GM04503 (cell line): ENCODE measurements around the gene LYVE1.

Experiments
- DNase-seq: peaks from one replicate; pipeline ENCODE4 v3.0.0-alpha.2; 2012; ENCODE audit warnings: low read depth

The LYVE1 gene

DNA sequence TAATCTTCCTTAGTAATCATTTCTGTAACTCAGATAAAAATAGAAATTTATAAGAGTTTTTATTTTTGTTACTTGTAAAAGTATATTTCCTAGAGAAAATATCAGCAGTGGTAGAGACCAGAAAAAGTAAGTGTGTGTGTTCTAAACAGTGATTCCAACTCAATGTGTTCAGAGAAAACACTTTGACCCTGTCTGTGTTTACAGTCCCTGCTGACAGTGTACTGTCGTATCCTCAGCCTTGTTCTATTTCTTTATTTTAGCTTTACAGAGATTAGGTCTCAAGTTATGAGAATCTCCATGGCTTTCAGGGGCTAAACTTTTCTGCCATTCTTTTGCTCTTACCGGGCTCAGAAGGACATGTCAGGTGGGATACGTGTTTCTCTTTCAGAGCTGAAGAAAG lies 10.2 kb downstream of the LYVE1 start:
- no peak for DNase-seq

DNA sequence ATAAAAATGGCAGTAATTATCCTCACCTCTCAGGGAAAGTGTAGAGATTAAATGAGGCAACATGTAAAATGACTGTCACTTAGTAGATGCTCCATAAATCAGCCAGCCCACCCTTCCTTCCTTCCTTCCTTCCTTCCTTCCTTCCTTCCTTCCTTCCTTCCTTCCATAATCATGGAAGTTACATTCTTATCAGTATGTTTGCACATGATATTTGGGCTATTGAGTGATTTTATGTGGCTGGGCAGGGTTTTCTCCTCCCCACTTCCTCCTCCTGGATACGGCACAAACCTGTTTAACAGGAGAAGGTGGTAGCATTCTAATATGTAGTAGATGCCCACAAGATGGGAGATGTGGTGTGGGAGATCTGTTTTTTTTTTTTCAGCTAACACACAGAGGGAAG lies 11.9 kb downstream of the LYVE1 start:
- no peak for DNase-seq

DNA sequence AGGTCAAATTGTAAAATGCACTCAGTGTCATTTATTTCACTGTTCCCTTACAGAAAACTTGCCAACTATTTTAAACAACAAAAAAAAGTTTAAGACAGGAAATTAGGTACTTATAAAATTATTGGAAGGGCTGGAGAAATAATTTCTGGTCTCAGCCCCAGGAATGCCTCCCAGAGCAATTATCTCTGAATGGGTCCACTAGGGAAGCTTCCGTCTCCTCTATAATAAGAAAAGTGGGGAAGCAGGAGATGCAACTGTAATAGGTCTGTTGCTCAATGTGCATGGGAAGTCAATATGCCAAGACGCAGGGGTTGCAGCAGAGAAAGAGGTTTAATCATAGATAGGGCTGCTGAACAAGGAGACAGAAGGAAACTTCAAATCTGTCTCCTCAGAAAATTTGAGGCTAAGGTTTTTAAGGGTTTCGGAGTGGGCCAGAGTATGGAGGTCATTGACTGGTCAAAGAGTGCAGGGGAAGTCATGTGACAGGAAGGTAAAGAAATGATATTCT lies 16.6 kb downstream of the LYVE1 start:
- no peak for DNase-seq

GRCh38 chr11:10551290-10551592 lies 17.2 kb downstream of the LYVE1 start:
- DNase-seq: no peak

DNA sequence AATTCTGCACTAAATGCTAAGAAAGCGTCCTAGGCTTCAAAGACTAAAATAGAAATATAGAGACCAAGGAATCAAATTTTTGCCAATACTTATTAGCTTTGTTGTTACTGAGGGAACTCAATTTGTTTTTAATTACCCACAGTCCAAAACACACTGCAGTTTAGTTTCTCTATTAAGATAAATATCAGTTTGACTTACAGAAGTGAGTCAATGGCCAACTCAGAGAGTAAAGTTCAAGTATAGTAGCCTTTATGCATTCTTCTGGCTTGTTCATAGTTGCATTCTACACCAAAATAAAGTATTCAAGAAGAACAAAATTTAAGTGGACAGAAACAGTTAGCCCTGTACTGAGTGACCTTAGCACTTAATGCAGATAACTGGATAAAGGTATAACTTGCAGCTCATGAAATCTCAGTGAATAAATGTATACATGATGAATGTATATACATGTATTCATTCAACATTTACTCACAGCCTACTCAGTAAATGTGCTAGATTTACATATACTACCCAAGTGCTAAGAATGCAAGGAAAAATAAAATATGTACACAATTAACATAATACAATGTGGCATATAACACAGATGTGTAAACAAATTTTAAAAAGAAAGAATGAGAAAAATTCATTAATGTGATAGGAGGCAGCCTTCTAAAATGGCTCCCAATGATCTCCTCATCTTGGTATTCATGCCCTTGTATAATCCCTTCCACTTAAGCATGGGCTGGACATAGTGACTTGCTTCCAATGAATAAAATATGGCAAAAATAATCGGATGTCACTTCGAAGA lies 17.8 kb downstream of the LYVE1 start:
- no peak for DNase-seq

GRCh38 chr11:10544491-10545465 lies 23.7 kb downstream of the LYVE1 start:
- DNase-seq: no peak

DNA sequence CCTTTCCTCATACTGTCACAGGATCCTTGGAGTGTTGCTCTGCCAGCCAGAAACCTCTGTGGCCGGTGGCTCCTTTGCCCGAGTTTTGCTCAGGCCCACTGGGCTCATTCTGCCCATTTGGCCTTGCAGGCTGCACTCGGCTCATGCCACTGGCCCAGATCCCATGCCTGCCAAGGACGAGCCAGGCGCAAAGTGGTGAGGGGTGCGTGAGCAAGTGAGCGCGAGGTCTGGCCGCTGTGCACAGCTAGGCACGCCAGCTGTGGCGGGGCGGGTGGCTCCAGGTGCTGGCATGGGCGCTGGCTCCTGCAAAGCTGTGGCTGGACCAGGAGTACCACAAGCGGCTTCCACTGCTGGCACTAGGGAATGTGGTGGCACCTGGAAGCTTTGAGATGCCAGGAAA lies 24.7 kb downstream of the LYVE1 start:
- no peak for DNase-seq

- DNase-seq: no peak
These were observed 25.7 kb downstream of the LYVE1 start for GRCh38 chr11:10542776-10543175.

GRCh38 chr11:10541561-10541930 lies 26.9 kb downstream of the LYVE1 start:
- DNase-seq: no peak

GRCh38 chr11:10540915-10541560 lies 27.4 kb downstream of the LYVE1 start, which contains the start of gene RNF141:
Gene RNF141, minus strand, starts transcription at chr11:10541187. Its CDS starts 7,029 bp downstream, at chr11:10534158.
- DNase-seq: peak; percentile 46

GRCh38 chr11:10540546-10540914 lies 27.9 kb downstream of the LYVE1 start:
- no peak for DNase-seq

- DNase-seq: no peak
These were observed 29.1 kb downstream of the LYVE1 start for GRCh38 chr11:10539339-10539738.

- DNase-seq: no peak
These were observed 29.5 kb downstream of the LYVE1 start for GRCh38 chr11:10538924-10539323.

DNA sequence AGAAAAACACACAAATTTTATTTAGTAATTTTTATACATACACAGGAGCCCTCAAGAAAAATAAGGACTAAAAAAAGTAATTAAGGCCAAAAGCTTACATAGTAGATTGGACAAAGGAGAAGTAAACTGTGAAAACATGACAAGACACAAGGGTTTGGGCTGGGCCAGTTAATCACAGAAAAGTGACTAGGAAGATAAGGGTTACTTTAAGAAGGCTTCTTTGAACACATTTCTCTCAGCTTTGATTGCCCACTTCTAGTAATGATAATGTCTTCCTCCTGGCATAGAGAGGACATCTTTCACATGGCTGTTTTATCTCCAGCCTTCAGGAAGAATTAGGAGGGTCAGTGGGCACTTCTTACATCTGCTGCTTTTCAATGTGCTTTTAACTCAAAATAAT lies 30.9 kb downstream of the LYVE1 start:
- DNase-seq: no peak

- no peak for DNase-seq
These were observed 34.1 kb downstream of the LYVE1 start for GRCh38 chr11:10534316-10534715.

DNA sequence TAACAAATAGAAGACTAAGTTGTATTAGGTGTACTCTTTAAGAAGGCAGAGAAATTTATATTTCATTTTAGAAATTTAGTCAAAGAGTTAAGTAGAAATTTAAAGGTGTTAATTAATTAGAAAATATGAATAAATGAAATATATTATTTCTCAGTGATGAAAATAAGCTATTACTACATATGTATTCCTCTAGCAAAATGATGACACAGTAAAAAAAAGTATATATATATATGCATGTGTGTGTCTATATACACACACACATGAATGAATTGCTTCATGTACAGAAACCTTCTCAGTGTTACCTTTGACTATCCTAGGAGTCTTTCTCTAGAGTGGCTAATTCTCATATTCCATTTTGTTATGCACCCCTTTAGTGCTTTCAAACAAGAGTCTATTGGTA lies 35.1 kb downstream of the LYVE1 start:
- DNase-seq: no peak

- no peak for DNase-seq
These were observed 35.9 kb downstream of the LYVE1 start for GRCh38 chr11:10532526-10532925.

DNA sequence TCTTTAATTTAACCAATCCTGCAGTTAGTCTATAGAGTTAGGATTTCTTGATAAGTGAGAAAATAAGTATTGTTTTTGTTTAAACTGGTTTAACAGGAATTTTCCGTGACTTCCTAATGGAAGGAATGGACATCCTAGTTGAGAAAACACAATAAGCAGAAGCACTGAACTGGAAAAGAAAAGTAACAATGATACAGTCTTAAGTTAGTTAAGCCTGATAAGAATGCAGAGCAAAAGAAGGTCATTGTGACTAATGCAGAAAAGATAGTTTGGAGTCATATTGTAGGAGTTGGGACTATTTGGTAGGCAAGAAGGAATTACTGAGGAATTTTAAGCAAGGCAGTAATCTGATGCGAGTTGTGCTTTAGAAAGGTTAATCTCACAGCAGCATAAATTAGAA lies 39.2 kb downstream of the LYVE1 start:
- DNase-seq: no peak

DNA sequence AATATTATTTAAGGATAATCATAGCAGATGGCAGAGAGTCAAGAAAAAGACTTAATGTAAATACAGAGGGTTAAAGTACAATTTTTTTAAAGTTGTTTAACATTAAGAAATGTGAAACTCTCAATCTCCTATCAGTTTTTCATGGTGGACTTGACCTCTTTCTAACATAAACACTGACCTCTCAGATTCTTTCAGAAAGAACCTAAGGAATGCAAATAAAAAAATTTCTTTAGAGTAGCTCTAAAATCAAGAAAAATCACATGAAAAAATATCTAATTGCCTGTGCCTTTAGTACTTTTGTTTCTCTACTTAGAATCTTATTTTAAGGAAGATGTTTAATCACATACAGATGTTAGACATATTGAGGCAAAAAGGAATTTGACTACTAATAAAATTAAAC lies 40.3 kb downstream of the LYVE1 start:
- DNase-seq: no peak

DNA sequence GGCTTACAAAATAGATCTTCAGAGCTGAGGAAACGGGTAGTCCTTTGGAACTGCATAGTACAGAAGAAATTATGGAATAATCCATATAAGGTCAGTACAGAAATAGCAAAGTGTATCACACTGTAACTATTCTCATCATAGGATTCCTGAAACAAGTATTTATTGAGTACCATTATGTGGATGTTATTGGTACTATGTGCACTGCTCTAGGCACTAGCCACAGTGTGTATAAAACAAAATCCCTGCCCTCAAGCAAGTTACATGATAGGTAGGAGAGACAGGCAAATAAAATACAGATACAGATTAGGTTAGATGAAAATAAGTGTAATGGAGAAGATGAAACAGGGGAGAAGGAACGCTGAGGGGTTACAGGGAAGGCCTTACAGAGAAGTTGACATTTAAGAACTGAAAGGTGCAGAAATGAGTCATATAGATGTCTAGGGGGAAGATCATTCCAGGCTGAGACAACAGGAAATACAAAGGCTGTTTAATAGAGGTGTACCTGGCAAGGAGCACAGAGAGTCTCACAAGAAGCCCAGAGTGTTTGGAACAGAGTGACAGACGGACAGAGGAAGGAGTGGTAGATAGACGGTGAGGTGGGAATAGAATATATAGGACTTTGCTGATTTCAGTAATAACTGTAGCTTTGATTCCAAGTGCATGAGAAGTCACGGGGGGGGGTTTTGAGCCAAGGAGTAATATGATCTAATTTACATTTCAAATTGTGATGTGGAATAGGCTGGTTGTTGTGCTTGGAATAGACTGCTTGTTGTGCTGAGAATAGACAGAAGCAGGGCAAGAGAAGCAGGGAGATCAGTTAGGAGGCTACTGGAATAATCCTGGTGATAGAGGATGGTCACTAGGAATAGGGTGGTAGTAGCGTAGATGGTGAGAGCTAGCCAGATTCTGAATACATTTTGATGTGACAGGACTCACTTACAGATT lies 41.2 kb downstream of the LYVE1 start:
- DNase-seq: no peak

DNA sequence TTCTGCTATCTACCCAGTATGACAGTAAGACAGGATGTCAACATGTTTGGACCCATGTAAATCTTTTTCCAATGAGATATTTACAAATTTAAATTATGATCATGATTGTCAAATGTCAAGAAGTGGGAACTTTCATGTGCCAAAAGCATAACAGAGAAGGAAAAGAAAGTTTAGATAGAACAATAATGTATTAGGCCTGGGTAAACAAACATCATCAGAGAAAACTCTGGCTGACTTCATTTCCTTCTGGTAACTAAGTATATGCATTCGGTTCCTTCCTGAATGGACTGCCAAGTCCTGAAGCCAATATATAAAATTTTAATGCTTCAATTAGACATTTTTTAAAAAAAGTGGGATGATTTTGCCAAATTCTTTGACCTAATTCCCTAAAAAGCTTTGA lies 44.0 kb downstream of the LYVE1 start:
- DNase-seq: no peak

- no peak for DNase-seq
These were observed 45.5 kb downstream of the LYVE1 start for GRCh38 chr11:10522921-10523320.
